IPS-18c (cell line): ENCODE measurements around the gene FLNC.

Experiments
- H3K4me3 ChIP-seq: 2 replicates; pipeline ENCODE4 v1.7.0; 2013; ENCODE audit warnings: low read depth, mild to moderate bottlenecking, low read length, moderate library complexity; ENCODE audit not compliant: insufficient read depth
- H3K9me3 ChIP-seq: one replicate; pipeline ENCODE4 v1.6.1; 2013; ENCODE audit warnings: mild to moderate bottlenecking, low read length, moderate library complexity; ENCODE audit not compliant: control insufficient read depth, insufficient read depth

Gene FLNC

GRCh38 chr7:128849804-128850490 is 19.7 kb downstream of the FLNC start:
- no peak overlapping the region for H3K4me3 ChIP-seq
- peaks cover 2% of the 10 kb centered on the region for H3K9me3 ChIP-seq

GRCh38 chr7:128852537-128853254 is 22.5 kb downstream of the FLNC start:
- H3K9me3 ChIP-seq, result peaks cover 2% of the 10 kb centered on the region
- H3K4me3 ChIP-seq, result no peak overlapping the region

GRCh38 chr7:128853799-128854198 is 23.6 kb downstream of the FLNC start:
- peaks cover 2% of the 10 kb centered on the region for H3K9me3 ChIP-seq
- no peak overlapping the region for H3K4me3 ChIP-seq

- Histone ChIP-seq H3K4me3 (no peak overlapping the region), H3K9me3 (peaks cover 2% of the 10 kb centered on the region)
These were observed 24.2 kb downstream of the FLNC start for GRCh38 chr7:128854396-128854795.

GRCh38 chr7:128855559-128855958 is 25.4 kb downstream of the FLNC start:
- no peak overlapping the region for H3K4me3 ChIP-seq
- H3K9me3 ChIP-seq, result peaks cover 2% of the 10 kb centered on the region

- no peak overlapping the region for H3K4me3 ChIP-seq
- H3K9me3 ChIP-seq, result peaks cover 2% of the 10 kb centered on the region
These were observed 26.0 kb downstream of the FLNC start for GRCh38 chr7:128856001-128856718.

GRCh38 chr7:128858380-128859231 is 28.4 kb downstream of the FLNC start:
- H3K4me3 ChIP-seq, result no peak overlapping the region
- peaks cover 2% of the 10 kb centered on the region for H3K9me3 ChIP-seq

GRCh38 chr7:128859232-128860157 is 29.3 kb downstream of the FLNC start:
- peaks cover under 1% of the 10 kb centered on the region for H3K9me3 ChIP-seq
- no peak overlapping the region for H3K4me3 ChIP-seq

GRCh38 chr7:128860158-128861073 is 30.2 kb downstream of the FLNC start:
- Histone ChIP-seq H3K9me3 (no peaks in the 10 kb centered on the region), H3K4me3 (no peak overlapping the region; the same call in 1 of the 2 replicates)

GRCh38 chr7:128861957-128862570 is 31.9 kb downstream of the FLNC start:
- H3K9me3 ChIP-seq, result no peaks in the 10 kb centered on the region
- H3K4me3 ChIP-seq, result peak overlapping the region; percentile 96; the same call in 1 of the 2 replicates

GRCh38 chr7:128862571-128863432 is 32.6 kb downstream of the FLNC start, which contains the start of gene ATP6V1F:
Gene ATP6V1F, plus strand, starts transcription at chr7:128862856. Its CDS starts 49 bp downstream, at chr7:128862905.
- Histone ChIP-seq H3K4me3 (peak within 1 kb of the TSS; percentile 96), H3K9me3 (no peaks in the 10 kb centered on the region)

GRCh38 chr7:128863433-128863989 is 33.3 kb downstream of the FLNC start:
- Histone ChIP-seq H3K4me3 (peak overlapping the region; percentile 96), H3K9me3 (no peaks in the 10 kb centered on the region)

GRCh38 chr7:128865303-128865702 is 35.1 kb downstream of the FLNC start:
- no peak overlapping the region for H3K4me3 ChIP-seq

More at GRCh38 chr7:128865303-128865702, 35.1 kb downstream of the FLNC start:
- H3K9me3 ChIP-seq, result no peaks in the 10 kb centered on the region
